Neural progenitor cell (in vitro differentiated cells): ENCODE data around the gene VAV2. TPM values are rescaled to one million over a fixed set of nuclear protein-coding genes. Genes with fewer than 3 reads are reported as not detected.
A peak's percentile ranks its signal among the peaks of the same experiment; 100 is the strongest.

Source experiments
- DNase-seq: peaks from one replicate; pipeline ENCODE4 v3.0.0-alpha.2; 2016; ENCODE audit warnings: low spot score
- H2AFZ ChIP-seq: fragments of 200-600 bp; sonication (generic); replicated peaks from 2 replicates; pipeline ENCODE4 v1.6.1; 2016; ENCODE audit warnings: antibody characterized with exemption
- H3F3A ChIP-seq: fragments of 200-600 bp; sonication (generic); 2 replicates; pipeline ENCODE4 v1.6.1; 2016; ENCODE audit warnings: antibody characterized with exemption, low read depth
- H3K27ac ChIP-seq: fragments of 200-600 bp; sonication (generic); 2 replicates; pipeline ENCODE4 v1.5.1; 2016; ENCODE audit warnings: mild to moderate bottlenecking
- H3K27me3 ChIP-seq: fragments of 200-600 bp; sonication (generic); 2 replicates; pipeline ENCODE4 v1.6.1; 2016; ENCODE audit warnings: mild to moderate bottlenecking, moderate library complexity
- H3K36me3 ChIP-seq: fragments of 200-600 bp; sonication (generic); 2 replicates; pipeline ENCODE4 v1.5.1; 2016
- H3K4me1 ChIP-seq: fragments of 200-600 bp; sonication (generic); 2 replicates; pipeline ENCODE4 v1.6.1; 2016; ENCODE audit warnings: mixed run types
- H3K4me2 ChIP-seq: fragments of 200-600 bp; sonication (generic); 2 replicates; pipeline ENCODE4 v1.6.1; 2016
- H3K4me3 ChIP-seq: fragments of 200-600 bp; sonication (generic); 2 replicates; pipeline ENCODE4 v1.5.1; 2016
- H3K79me2 ChIP-seq: fragments of 200-600 bp; sonication (generic); 2 replicates; pipeline ENCODE4 v1.6.1; 2016; ENCODE audit warnings: low read depth
- H3K9ac ChIP-seq: fragments of 200-600 bp; sonication (generic); 2 replicates; pipeline ENCODE4 v1.6.1; 2016
- H3K9me3 ChIP-seq: fragments of 200-600 bp; sonication (generic); 2 replicates; pipeline ENCODE4 v1.5.1; 2016; ENCODE audit warnings: low read depth
- H4K20me1 ChIP-seq: fragments of 200-600 bp; sonication (generic); 2 replicates; pipeline ENCODE4 v1.6.1; 2016; ENCODE audit warnings: low read depth
- H3K27ac Mint-ChIP-seq: 3 replicates; pipeline ENCODE4 v1.8.0; 2021; ENCODE audit warnings: mixed read lengths
- H3K27me3 Mint-ChIP-seq: 2 replicates; pipeline ENCODE4 v1.8.0; 2022; ENCODE audit warnings: low read depth, mild to moderate bottlenecking, inconsistent platforms, moderate library complexity, mixed read lengths; ENCODE audit not compliant: insufficient read depth
- H3K36me3 Mint-ChIP-seq: 3 replicates; pipeline ENCODE4 v1.8.0; 2021; ENCODE audit warnings: mixed read lengths
- H3K4me1 Mint-ChIP-seq: 3 replicates; pipeline ENCODE4 v1.8.0; 2021; ENCODE audit warnings: mixed read lengths
- H3K4me3 Mint-ChIP-seq: 3 replicates; pipeline ENCODE4 v1.8.0; 2021; ENCODE audit warnings: mild to moderate bottlenecking, moderate library complexity, mixed read lengths
- H3K9me3 Mint-ChIP-seq: 3 replicates; pipeline ENCODE4 v1.8.0; 2020; ENCODE audit warnings: mixed read lengths
- EZH2 ChIP-seq: fragments of 200-600 bp; sonication (generic); IDR thresholded peaks from 2 replicates; pipeline ENCODE4 v1.6.1; 2017; ENCODE audit warnings: antibody characterized with exemption, mild to moderate bottlenecking, moderate library complexity
- EZH2phosphoT487 ChIP-seq: fragments of 200-600 bp; sonication (generic); IDR thresholded peaks from 2 replicates; pipeline ENCODE4 v1.6.1; 2017; ENCODE audit warnings: antibody characterized with exemption
- total RNA-seq: library from RNA; depleted of rRNA; stranded (reverse); fragments of >200 nt; gene quantifications from 2 replicates; pipeline ENCODE4 v1.2.3, GENCODE V29; 2015; ENCODE audit warnings: low replicate concordance
- TF ChIP-seq, protein P1 (sequence below): fragments of 200-600 bp; sonication (generic); IDR thresholded peaks from 2 replicates; pipeline ENCODE4 v1.5.1; 2017; ENCODE audit warnings: antibody characterized with exemption, mild to moderate bottlenecking

VAV2 gene
- total RNA-seq, 1 donor from 2014 or later, result 12.9 TPM

- Histone ChIP-seq H3K4me3 (no peak overlapping the region), H3K9me3 (no peaks in the 10 kb centered on the region), H2AFZ (no peak overlapping the region), H3K36me3 (no peaks in the 10 kb centered on the region), H3K4me1 (peaks cover 59% of the 10 kb centered on the region), H4K20me1 (peaks cover 23% of the 10 kb centered on the region), H3K27me3 (no peaks in the 10 kb centered on the region), H3K27ac (no peak overlapping the region), H3K4me2 (no peak overlapping the region), H3F3A (peaks cover 21% of the 10 kb centered on the region), H3K9ac (no peak overlapping the region), H3K79me2 (peaks cover 24% of the 10 kb centered on the region)
- peaks cover 9% of the 10 kb centered on the region for H3K36me3 Mint-ChIP-seq
- no peak overlapping the region for H3K4me3 Mint-ChIP-seq
- peaks cover 10% of the 10 kb centered on the region for H3K27me3 Mint-ChIP-seq
- peaks cover 64% of the 10 kb centered on the region for H3K4me1 Mint-ChIP-seq
- peaks cover 3% of the 10 kb centered on the region for H3K9me3 Mint-ChIP-seq
- TF ChIP-seq EZH2phosphoT487, result no peak
- no peak for DNase-seq
- peak overlapping the region; percentile 88 for H3K27ac Mint-ChIP-seq
Measured at GRCh38 chr9:133890583-133890982, 101.5 kb downstream of the VAV2 start.

- H4K20me1 ChIP-seq, result peaks cover 28% of the 10 kb centered on the region
- peaks cover 3% of the 10 kb centered on the region for H3K9me3 Mint-ChIP-seq
Measured at GRCh38 chr9:133889584-133890301, 102.4 kb downstream of the VAV2 start.

DNA sequence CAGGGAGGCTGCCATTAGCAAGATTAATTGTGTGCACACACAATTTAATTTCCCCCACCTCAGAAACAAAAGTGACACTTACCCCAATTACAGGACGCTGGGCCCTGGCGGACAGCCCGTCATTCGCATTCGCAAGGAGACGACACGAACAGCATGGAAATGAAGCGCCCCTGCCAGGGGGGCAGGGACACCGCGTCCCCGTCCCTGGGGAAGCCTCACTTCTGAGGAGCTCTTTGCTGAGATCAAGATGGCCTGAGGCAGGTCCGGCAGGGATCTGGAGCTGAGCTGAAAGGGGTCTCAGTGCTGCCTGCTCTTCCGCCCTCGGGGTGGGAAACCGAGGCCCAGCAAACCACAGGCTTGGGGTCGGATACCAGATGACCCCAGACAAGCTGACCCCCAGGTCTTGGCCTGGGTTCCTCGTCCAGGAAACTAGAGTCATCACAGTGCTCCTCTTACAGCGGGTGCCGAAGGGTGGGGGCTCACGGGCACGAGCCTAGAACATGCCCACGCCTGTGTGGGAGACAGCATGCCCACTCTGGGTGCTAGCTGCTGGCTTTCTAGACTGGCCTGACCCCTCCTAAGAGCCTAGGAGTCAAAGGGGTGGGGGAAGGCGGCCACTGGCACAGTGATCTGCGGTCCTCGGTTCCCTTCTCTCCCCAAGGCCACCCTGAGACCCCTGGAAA lies 103.2 kb downstream of the VAV2 start:
- Histone ChIP-seq H3K79me2 (peaks cover 41% of the 10 kb centered on the region), H3K27me3 (no peaks in the 10 kb centered on the region), H2AFZ (no peak overlapping the region), H3F3A (peaks cover 17% of the 10 kb centered on the region), H3K9ac (no peak overlapping the region), H4K20me1 (peaks cover 35% of the 10 kb centered on the region), H3K27ac (peak overlapping the region; percentile 76), H3K36me3 (no peaks in the 10 kb centered on the region), H3K4me3 (no peak overlapping the region), H3K9me3 (no peaks in the 10 kb centered on the region), H3K4me2 (peak overlapping the region; percentile 61), H3K4me1 (peaks cover 52% of the 10 kb centered on the region)
- peak overlapping the region; percentile 94 for H3K27ac Mint-ChIP-seq
- peaks cover 5% of the 10 kb centered on the region for H3K36me3 Mint-ChIP-seq
- peaks cover 4% of the 10 kb centered on the region for H3K27me3 Mint-ChIP-seq
- peaks cover 68% of the 10 kb centered on the region for H3K4me1 Mint-ChIP-seq
- H3K4me3 Mint-ChIP-seq, result no peak overlapping the region
- H3K9me3 Mint-ChIP-seq, result peaks cover 3% of the 10 kb centered on the region
- TF ChIP-seq, protein P1, sequence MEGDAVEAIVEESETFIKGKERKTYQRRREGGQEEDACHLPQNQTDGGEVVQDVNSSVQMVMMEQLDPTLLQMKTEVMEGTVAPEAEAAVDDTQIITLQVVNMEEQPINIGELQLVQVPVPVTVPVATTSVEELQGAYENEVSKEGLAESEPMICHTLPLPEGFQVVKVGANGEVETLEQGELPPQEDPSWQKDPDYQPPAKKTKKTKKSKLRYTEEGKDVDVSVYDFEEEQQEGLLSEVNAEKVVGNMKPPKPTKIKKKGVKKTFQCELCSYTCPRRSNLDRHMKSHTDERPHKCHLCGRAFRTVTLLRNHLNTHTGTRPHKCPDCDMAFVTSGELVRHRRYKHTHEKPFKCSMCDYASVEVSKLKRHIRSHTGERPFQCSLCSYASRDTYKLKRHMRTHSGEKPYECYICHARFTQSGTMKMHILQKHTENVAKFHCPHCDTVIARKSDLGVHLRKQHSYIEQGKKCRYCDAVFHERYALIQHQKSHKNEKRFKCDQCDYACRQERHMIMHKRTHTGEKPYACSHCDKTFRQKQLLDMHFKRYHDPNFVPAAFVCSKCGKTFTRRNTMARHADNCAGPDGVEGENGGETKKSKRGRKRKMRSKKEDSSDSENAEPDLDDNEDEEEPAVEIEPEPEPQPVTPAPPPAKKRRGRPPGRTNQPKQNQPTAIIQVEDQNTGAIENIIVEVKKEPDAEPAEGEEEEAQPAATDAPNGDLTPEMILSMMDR, result no peak
- TF ChIP-seq EZH2 (no peak), EZH2phosphoT487 (no peak)
- no peak for DNase-seq

More at GRCh38 chr9:133889584-133890301, 102.4 kb downstream of the VAV2 start:
- no peaks in the 10 kb centered on the region for H3K9me3 ChIP-seq
- Mint-ChIP-seq H3K4me1 (peaks cover 66% of the 10 kb centered on the region), H3K4me3 (peak overlapping the region; percentile 42), H3K27ac (peak overlapping the region; percentile 47), H3K36me3 (peaks cover 5% of the 10 kb centered on the region), H3K27me3 (peaks cover 4% of the 10 kb centered on the region)
- H2AFZ ChIP-seq, result no peak overlapping the region
- peaks cover 33% of the 10 kb centered on the region for H3K79me2 ChIP-seq
- H3K4me1 ChIP-seq, result peaks cover 52% of the 10 kb centered on the region
- H3K4me3 ChIP-seq, result no peak overlapping the region
- TF ChIP-seq EZH2phosphoT487, result no peak
- peak overlapping the region; percentile 86 for H3K27ac ChIP-seq
- no peak overlapping the region for H3K4me2 ChIP-seq
- no peaks in the 10 kb centered on the region for H3K36me3 ChIP-seq
- no peak overlapping the region for H3K9ac ChIP-seq
- H3K27me3 ChIP-seq, result no peaks in the 10 kb centered on the region
- DNase-seq, result no peak
- peaks cover 17% of the 10 kb centered on the region for H3F3A ChIP-seq

- peaks cover 49% of the 10 kb centered on the region for H3K4me1 ChIP-seq
- no peaks in the 10 kb centered on the region for H3K36me3 ChIP-seq
- H3K27me3 Mint-ChIP-seq, result peaks cover 4% of the 10 kb centered on the region
- peaks cover 43% of the 10 kb centered on the region for H4K20me1 ChIP-seq
- H3K27me3 ChIP-seq, result no peaks in the 10 kb centered on the region
- H3K4me2 ChIP-seq, result peak overlapping the region; percentile 61
- peaks cover 5% of the 10 kb centered on the region for H3K36me3 Mint-ChIP-seq
- H3K9me3 ChIP-seq, result no peaks in the 10 kb centered on the region
- H3K4me3 Mint-ChIP-seq, result no peak overlapping the region
- peaks cover 48% of the 10 kb centered on the region for H3K79me2 ChIP-seq
- peak; percentile 37 for DNase-seq
- H3K4me1 Mint-ChIP-seq, result peaks cover 71% of the 10 kb centered on the region
- no peak overlapping the region for H3K9ac ChIP-seq
- no peak overlapping the region for H2AFZ ChIP-seq
- H3K27ac Mint-ChIP-seq, result peak overlapping the region; percentile 94
- no peak overlapping the region for H3K4me3 ChIP-seq
- peak overlapping the region; percentile 76 for H3K27ac ChIP-seq
- H3F3A ChIP-seq, result peaks cover 17% of the 10 kb centered on the region
- TF ChIP-seq EZH2phosphoT487 (no peak), EZH2 (no peak)
- TF ChIP-seq, protein P1, result no peak
- peaks cover 3% of the 10 kb centered on the region for H3K9me3 Mint-ChIP-seq
Measured at GRCh38 chr9:133888048-133888808, 103.9 kb downstream of the VAV2 start.
